ENCODE data around the gene LACC1. TPM values are rescaled to one million over a fixed set of nuclear protein-coding genes. Genes with fewer than 3 reads are reported as not detected.

LACC1 gene
- total RNA-seq, 1 experiment from 2014 or later: 3.7 TPM

DNA sequence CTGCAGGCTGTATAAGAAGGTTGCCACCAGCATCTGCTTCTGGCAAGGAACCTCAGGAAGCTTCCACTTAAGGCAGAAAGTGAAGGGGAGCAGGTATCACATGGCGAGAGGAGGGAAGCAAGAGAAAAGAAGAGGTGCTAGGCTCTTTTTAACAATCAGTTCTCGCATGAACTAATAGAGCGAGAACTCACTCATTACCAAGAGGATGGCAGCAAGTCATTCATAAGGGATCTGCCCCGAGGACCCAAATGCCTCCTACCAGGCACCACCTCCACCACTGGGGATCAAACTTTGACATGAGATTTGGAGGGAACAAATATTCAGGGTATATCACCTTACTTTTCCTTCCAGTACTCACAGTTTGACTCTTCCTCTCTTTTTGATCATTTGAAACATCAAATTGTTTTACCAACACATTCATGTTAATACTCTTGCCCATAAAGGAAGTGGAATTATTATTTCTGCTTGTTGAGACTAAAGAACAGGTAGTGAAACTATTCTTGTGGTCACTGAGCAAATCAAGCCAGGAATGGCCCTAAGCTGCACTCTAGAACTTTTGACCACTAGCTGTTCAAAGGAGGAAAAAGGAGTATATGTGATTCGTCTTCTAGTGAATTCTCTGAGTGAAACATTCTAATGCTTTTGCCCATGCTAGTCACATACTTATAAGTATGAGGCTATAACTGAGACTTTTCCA, 45.0 kb downstream of the LACC1 start:
- TF ChIP-seq, protein P1, sequence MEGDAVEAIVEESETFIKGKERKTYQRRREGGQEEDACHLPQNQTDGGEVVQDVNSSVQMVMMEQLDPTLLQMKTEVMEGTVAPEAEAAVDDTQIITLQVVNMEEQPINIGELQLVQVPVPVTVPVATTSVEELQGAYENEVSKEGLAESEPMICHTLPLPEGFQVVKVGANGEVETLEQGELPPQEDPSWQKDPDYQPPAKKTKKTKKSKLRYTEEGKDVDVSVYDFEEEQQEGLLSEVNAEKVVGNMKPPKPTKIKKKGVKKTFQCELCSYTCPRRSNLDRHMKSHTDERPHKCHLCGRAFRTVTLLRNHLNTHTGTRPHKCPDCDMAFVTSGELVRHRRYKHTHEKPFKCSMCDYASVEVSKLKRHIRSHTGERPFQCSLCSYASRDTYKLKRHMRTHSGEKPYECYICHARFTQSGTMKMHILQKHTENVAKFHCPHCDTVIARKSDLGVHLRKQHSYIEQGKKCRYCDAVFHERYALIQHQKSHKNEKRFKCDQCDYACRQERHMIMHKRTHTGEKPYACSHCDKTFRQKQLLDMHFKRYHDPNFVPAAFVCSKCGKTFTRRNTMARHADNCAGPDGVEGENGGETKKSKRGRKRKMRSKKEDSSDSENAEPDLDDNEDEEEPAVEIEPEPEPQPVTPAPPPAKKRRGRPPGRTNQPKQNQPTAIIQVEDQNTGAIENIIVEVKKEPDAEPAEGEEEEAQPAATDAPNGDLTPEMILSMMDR (conservative IDR thresholded peaks at IDR 0.05): no peak
- Histone ChIP-seq H3K23me2 (ENCODE audit: insufficient read length, low read depth, low read length, poor library complexity, severe bottlenecking) (no peaks in the 10 kb centered on the region), H3K9me3 (ENCODE audit: control insufficient read depth, low read depth, low read length) (no peaks in the 10 kb centered on the region), H4K5ac (ENCODE audit: insufficient read length, low read depth, low read length) (no peak overlapping the region), H3K27me3 (ENCODE audit: insufficient read depth, low read length) (no peaks in the 10 kb centered on the region), H2BK20ac (ENCODE audit: low read depth, low read length, poor library complexity, severe bottlenecking) (no peak overlapping the region), H3K14ac (ENCODE audit: insufficient read depth, low read length) (no peak overlapping the region), H4K20me1 (ENCODE audit: control insufficient read depth, insufficient read depth, insufficient read length) (no peaks in the 10 kb centered on the region), H3K27ac (ENCODE audit: insufficient read length, low read depth, low read length) (no peak overlapping the region), H2AK5ac (ENCODE audit: insufficient read length, low read length) (no peak overlapping the region), H3K4me1 (ENCODE audit: insufficient read depth, low read length) (no peaks in the 10 kb centered on the region), H3K79me1 (ENCODE audit: insufficient read depth, low read depth, low read length, poor library complexity, severe bottlenecking) (no peaks in the 10 kb centered on the region), H3K18ac (ENCODE audit: insufficient read length, low read depth, low read length) (no peak overlapping the region), H3K4me2 (ENCODE audit: insufficient read depth, insufficient read length, low read length) (no peak overlapping the region), H3K4ac (ENCODE audit: low read depth, low read length) (no peak overlapping the region), H2BK12ac (ENCODE audit: insufficient read length, low read depth, low read length) (no peak overlapping the region), H4K8ac (replicated peaks; ENCODE audit: insufficient read length, low read depth, low read length) (no peak overlapping the region), H3K79me2 (ENCODE audit: insufficient read depth, low read length) (no peaks in the 10 kb centered on the region), H4K91ac (ENCODE audit: insufficient read length, low read depth, low read length) (no peak overlapping the region), H3K23ac (ENCODE audit: insufficient read length, low read depth, low read length) (no peak overlapping the region), H2BK5ac (ENCODE audit: insufficient read length, low read length) (no peak overlapping the region), H3T11ph (ENCODE audit: low read length) (no peak overlapping the region), H2AFZ (ENCODE audit: low read length) (no peak overlapping the region), H2BK120ac (ENCODE audit: low read depth, low read length, poor library complexity, severe bottlenecking) (no peak overlapping the region), H2BK15ac (ENCODE audit: low read depth, low read length) (no peak overlapping the region), H3K9ac (ENCODE audit: extremely low read depth, insufficient read length, low read length) (no peak overlapping the region), H3K56ac (ENCODE audit: insufficient read length, low read depth, low read length) (no peak overlapping the region)
- Mint-ChIP-seq H3K4me1 (peaks cover 5% of the 10 kb centered on the region in 2 experiments), H3K27ac (no peak overlapping the region), H3K4me3 (no peak overlapping the region), H3K36me3 (ENCODE audit: insufficient read depth in 1 of 3, low read depth in 3 of 3) (no peaks in the 10 kb centered on the region), H3K9me3 (no peaks in the 10 kb centered on the region), H3K27me3 (ENCODE audit: low read depth) (no peaks in the 10 kb centered on the region)
- WGBS (ENCODE audit: extremely low coverage, insufficient read length, low lambda C conversion rate): no CpG with 5 or more reads among the region's 5 CpGs
- no peak for DNase-seq

All from H9 (cell line).